Stimulated activated CD4-positive, alpha-beta T cell treated with anti-CD3 and anti-CD28 coated beads, Interleukin-1b, Interleukin-23, amount 100 ng/mL, for 48 hours (primary cell): ENCODE data around the gene KRT86.

Experiments used
- DNase-seq: peaks from one replicate; pipeline ENCODE4 v3.0.0-alpha.2; 2020

KRT86 gene

GRCh38 chr12:52274521-52275120 lies at the start of gene KRT86:
KRT86 (plus strand) TSS chr12:52274645; CDS start chr12:52301917, 27,272 bp downstream.
- DNase-seq: no peak

- no peak for DNase-seq
These were observed 48.7 kb upstream of the KRT86 start for GRCh38 chr12:52225752-52226151.

- no peak for DNase-seq
These were observed 48.0 kb upstream of the KRT86 start for GRCh38 chr12:52226446-52226845.

DNA sequence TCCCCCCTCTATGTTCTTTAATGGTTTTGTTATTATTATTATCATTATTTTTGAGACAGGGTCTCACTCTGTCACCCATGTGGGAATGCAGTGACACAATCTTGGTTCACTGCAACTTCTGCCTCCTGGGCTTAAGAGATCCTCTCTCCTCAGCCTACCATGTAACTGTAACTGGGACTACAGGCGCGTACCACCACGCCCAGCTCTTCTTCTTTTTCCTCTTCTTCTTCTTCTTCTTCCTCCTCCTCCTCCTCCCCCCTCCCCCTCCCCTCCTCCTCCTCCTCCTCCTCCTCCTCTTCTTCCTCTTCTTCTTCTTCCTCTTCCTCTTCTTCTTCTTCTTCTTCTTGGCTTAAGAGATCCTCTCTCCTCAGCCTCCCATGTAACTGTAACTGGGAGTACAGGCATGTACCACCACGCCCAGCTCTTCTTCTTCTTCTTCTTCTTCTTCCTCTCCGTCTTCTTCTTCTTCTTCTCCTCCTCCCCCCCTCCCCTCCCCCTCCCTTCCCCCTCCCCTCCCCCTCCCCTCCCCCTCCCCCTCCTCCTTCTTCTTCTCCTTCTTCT lies 46.8 kb upstream of the KRT86 start:
- no peak for DNase-seq

DNA sequence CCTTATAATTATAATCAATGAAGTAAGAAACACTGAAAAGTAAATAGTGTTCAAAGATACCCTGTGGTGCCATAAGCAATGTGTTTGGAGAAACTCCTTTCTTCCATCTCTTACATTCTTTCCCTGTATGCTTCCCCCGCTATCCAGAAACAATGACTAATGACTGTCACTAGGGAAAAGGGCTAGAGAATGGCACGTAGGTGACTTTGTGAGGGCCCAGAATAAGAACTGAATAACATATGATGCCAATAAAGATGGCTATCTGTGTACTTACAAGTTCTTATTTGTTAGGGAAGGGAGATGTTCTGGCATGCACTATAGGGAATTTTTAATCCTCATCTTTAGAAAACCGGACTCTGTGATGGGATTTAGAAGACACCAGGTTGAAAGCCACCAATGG lies 46.1 kb upstream of the KRT86 start:
- no peak for DNase-seq

GRCh38 chr12:52228931-52229330 lies 45.5 kb upstream of the KRT86 start:
- no peak for DNase-seq

DNA sequence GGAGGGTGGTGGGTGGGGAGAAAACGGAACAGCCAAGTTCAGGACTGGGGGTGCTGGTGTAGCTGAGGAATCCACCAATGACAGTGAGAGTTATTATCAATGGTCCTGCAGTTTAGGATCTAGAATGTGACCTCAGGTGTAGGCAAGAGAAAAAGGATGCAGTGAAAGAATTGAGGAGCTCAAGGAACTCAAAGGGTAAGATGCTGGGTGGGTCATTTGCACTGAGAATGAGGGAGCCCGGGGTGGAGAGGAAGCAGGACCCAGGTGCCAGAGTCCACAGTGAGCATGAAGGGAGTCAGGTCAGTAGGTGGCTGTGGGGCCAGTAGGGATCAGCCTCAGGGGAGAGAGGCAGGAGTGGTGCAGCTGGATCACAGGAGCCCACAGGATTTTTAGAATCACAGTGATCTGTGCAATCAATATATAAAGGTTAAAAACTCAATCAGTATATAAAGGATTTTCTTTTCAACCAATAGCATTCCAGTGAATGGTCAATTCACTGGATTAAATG lies 44.6 kb upstream of the KRT86 start:
- DNase-seq: no peak

- DNase-seq: no peak
These were observed 43.8 kb upstream of the KRT86 start for GRCh38 chr12:52230364-52231281.

DNA sequence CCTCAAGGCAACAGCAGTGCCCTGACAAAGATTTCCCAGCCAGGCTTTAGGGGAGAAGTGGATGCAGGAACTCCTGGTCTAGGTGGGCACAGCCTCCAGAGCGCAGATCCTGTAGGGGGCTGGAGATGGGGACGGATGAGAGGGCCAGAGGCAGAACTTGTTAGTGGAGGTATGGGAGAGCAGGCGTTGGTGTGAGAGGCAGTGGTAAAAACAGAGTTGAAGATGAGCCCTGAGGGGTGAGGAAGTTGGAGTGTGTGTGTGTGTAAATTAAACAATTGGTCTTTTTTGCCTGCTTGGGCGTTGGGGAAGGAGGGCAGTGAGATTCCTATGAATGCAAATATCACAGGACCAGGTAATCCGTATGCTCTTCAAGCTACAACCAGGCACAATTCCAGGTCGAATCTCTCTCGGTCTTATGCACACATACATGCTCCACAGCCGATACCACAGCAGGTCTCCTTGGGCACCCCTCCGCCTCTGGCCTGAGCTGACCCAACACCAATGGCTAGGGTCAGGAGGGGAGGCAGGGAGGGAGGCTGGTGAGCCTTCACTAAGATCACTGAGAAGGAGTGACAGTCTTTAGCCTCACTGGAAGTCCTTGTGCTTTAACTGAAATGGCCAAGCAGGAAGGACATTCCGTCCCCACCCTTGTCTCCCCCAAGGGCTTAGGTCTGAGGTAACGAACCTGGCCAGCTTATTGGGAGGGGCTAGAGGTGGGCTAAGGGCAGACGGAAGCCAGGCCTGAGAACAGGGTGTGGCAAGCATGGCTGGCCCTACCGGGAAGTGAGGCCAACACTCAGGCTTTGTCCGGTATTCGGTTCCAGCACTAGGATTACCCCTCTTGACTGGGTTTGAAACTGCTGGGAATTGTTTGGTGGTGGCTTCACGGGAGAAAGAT lies 42.9 kb upstream of the KRT86 start:
- no peak for DNase-seq

- DNase-seq: no peak
These were observed 42.2 kb upstream of the KRT86 start for GRCh38 chr12:52232203-52232673.

DNA sequence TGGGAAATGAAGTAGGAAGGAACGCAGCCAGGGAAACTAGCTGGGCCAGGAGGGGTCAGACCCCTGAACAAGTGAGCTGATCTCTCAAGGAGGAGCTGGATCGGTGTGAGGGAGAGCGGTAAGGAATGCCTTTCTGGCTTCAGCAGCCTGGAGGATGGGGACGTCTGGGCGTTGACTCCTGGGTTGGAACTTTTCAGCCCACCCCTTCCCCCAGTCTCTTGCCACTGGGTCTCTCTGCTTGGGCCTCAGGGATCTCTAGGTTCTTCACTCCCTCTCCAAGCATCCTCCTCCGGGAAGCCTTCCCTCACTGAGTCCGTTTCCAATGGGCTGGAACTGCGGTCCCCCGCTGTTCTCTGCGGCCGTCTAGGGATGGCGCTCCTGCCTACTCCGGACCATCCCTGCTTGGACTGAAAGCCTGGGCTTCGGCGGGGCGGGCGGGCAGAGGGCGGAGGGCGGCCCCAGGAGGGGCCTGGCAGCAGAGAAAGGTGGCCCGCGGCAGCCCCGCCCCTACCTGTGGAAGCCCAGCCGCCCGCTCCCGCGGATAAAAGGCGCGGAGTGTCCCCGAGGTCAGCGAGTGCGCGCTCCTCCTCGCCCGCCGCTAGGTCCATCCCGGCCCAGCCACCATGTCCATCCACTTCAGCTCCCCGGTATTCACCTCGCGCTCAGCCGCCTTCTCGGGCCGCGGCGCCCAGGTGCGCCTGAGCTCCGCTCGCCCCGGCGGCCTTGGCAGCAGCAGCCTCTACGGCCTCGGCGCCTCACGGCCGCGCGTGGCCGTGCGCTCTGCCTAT lies 41.6 kb upstream of the KRT86 start, which contains the start of gene KRT7:
Gene KRT7, plus strand, starts transcription at position 570 of the 788 bp plus-strand sequence. Its CDS starts 54 bp downstream, at position 624.
- no peak for DNase-seq

DNA sequence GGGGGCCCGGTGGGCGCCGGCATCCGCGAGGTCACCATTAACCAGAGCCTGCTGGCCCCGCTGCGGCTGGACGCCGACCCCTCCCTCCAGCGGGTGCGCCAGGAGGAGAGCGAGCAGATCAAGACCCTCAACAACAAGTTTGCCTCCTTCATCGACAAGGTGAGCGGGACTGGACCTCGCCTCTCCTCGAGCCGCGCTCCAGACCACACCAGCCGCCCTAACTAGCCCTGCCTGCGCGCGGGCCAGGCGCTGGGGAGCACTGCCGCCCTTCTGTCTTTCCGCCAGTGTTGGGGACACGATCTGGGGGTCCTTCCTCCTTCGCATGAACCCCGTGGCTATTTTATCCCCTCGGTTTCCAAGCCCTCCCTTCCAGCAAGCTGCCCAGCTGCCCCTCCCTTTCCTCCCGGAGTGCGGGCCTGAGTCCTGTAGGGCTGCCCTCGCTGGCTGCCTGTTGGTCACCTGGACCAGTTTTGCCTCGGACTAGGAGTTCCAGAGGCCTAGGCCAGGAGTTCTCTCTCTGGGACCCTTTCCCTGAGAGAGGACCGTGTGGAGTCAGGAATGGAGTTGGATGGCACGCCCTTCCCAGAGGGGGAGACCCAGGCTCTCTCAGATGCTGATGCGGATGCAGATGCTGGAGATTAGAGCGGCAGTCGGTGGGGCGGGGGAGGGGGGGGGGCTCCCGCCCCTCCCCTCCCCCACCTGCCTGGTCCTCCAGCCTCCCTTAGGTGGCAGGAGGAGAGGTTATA lies 40.8 kb upstream of the KRT86 start:
- no peak for DNase-seq

DNA sequence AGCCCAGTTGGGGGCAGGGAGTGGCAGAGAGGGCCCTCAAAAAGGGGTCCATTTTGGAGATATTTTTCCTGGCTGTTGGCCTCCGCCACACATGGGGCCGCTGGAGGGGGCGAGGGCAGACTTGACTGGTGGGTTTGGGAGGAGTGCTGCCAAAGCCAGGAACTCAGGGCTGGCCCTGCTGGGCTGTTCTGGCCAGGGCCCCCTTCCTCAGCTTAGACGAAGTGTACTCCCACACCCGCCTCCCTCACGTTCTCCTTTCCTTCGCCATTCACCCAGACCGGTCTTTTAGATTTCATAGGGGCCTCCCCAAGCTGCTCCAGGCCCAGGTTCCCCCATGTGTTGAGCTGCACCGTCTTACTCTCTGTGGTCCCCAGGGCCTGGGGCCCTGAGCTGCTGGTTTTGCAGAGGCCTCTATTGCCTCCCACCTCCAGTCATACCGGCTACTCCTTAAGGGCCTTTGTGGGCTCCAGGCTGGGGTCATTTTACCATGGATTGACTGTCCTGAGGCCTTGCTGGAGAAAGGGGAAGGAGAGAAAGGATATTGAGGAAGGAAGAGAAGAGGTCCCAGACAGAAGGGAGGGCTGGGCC lies 40.1 kb upstream of the KRT86 start:
- no peak for DNase-seq

DNA sequence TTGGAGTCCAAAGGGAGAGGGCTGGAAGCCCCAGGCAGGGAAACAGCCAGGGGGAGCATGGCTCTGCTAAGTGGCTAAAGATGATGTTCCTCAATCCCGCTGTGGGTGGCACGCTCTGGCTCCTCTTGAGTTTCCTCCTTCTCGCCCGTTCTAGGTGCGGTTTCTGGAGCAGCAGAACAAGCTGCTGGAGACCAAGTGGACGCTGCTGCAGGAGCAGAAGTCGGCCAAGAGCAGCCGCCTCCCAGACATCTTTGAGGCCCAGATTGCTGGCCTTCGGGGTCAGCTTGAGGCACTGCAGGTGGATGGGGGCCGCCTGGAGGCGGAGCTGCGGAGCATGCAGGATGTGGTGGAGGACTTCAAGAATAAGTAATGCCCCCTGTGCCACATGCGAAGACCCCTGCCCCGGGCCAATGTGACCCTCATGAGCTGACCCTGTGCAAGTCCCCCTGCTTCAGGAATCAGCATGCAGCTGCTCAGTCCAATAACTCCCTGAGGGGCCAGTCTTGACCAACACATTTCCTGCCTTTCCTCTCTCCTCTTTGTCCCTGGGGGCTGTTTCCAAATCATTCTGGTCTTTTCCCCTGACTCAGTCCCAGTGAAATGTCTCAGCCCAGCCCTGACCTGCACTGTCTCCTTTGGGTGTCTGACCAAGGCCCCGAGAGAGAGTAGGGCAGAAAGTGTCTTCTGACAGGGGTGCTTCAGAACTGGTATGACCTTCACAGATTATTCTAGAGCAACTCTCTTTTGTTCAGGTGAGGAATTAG lies 39.3 kb upstream of the KRT86 start:
- DNase-seq: no peak

GRCh38 chr12:52235822-52236361 lies 38.6 kb upstream of the KRT86 start:
- DNase-seq: no peak

DNA sequence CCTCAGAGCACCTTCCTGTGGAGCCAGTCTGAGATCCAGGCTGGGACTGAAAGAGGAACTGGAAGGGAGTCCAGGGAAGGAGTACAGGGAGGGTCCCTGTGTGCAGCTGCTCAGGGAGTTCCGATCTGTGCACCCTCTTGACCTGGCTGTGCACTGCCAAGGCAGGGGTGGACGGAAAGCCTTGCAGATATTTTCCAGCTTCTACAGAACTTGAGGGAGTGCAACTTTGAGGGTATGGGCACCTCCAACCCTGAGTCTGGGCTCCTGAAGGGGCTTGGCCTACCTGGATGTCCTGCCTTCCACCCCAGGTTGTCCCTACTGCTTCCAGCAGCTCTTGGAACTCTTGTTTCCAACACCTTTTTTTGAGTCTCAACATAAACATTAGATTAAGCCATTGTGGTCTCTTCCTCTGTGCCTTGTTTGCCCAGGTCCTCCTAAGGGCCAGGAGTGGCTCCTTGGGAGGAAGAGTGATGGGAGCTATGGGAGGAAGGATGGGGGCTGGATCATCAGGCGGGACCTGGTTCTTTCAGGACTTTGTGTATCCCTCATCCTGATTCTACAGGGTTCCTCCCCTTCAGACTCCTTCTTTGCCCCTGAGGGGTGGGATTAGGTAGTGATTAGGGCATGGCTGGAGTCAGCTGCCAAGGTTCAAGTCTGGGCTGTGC lies 37.9 kb upstream of the KRT86 start:
- DNase-seq: no peak

DNA sequence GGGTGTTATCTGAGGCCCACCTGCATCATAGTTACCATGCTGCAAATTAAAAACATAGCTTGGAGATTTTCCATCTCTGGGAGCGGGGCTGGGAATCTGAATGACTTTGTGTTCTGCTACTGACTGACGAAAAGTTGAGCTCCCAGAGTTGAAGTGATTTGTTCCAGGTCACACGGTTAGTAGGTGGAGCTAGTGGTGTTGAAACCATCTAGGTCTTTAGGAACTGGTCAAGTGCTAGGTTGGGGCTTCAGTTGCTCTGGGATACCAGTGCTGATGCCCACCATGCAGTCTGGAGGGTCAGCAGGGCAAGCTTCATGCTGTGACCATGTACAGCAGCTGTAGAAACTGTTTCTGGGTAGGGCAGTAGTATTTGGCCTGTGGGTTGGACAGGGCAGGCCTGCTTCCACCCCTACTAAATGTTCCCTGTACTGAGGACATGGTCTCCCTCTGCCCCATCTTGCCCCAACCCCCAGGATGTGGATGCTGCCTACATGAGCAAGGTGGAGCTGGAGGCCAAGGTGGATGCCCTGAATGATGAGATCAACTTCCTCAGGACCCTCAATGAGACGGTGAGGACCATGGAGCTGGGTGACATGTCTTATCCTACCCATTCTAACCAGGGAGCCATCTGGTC lies 36.1 kb upstream of the KRT86 start:
- no peak for DNase-seq

GRCh38 chr12:52238916-52239646 lies 35.4 kb upstream of the KRT86 start:
- DNase-seq: no peak
